ENCODE measurements around the gene BRSK1. TPM values are rescaled to one million over a fixed set of nuclear protein-coding genes. Genes with fewer than 3 reads are reported as not detected.

BRSK1 gene
- total and polyA plus RNA-seq, 2 of the 13 experiments (the other 11 are each of a cell fraction or from before 2014, with no cell fraction given) = 0.18 to 1.2 TPM

- intact Hi-C loops (cut with micrococcal nuclease; ENCODE audit: unreplicated experiment) = no loop called here
- ATAC-seq (peak; percentile 17; the same call in 2 of the 3 replicates), FAIRE-seq (no peak), DNase-seq (ENCODE audit: low spot score) (no peak)
- no peaks in the 10 kb centered on the region for H4K20me1 ChIP-seq (ENCODE audit: insufficient read depth, low read length)
- 30% methylated on average over 6 of the region's 9 CpGs for WGBS (ENCODE audit: low lambda C conversion rate)
- H3K79me2 ChIP-seq (ENCODE audit: insufficient read depth, low read length) = no peaks in the 10 kb centered on the region
- H3K4me1 ChIP-seq (ENCODE audit: insufficient read depth, low read length) = peaks cover 40% of the 10 kb centered on the region
- in situ Hi-C loops (cut with HindIII; ENCODE audit: extremely low pct_ligation_motif_present, low pct_unique_long_range_greater_than_20kb) = no loop called here
- ChIA-PET CTCF (ENCODE audit: low intra/inter-chr PET ratio, low total read pairs) (no interaction called here), POLR2A (interaction anchor here (1.1 to 2.1 kb wide), 6 partner anchors 9 to 86 kb away, joined by 4 to 11 read pairs (median 6); partner anchors contain the start of genes KMT5C and UBE2S)
- no TSS peak for BruUV-seq (replicated peaks)
- H3K9ac ChIP-seq (ENCODE audit: insufficient read depth, low read depth, low read length) = no peak overlapping the region
- no peak overlapping the region for H3K27ac ChIP-seq (ENCODE audit: extremely low read length, insufficient read depth, low read length)
- H2AFZ ChIP-seq (ENCODE audit: low read length) = no peak overlapping the region
- H3K36me3 ChIP-seq (replicated peaks in 1 of 2; ENCODE audit: control insufficient read depth in 1 of 2, insufficient read depth in 2 of 2, low read length in 2 of 2) = no peaks in the 10 kb centered on the region
- H3K9me3 ChIP-seq (ENCODE audit: low read length) = no peaks in the 10 kb centered on the region
- H3K4me2 ChIP-seq (ENCODE audit: low read depth, low read length) = peak overlapping the region; percentile 62
- H3K27me3 ChIP-seq (ENCODE audit: control insufficient read depth in 1 of 2, insufficient read depth in 2 of 2, low read length in 2 of 2) = no peaks in the 10 kb centered on the region; a peak in 1 of 5 replicates
- H3K4me3 ChIP-seq (replicated peaks in 1 of 3; ENCODE audit: insufficient read depth in 1 of 3, low read depth in 2 of 3, low read length in 3 of 3) = peak overlapping the region in 1 of 3 experiments; percentile 21; a peak in 1 of 6 replicates
- TF ChIP-seq GATA4 (IDR thresholded peaks at IDR 0.05; ENCODE audit: borderline replicate concordance, low read depth) (no peak), ZNF776 (CRISPR knock-in tag; IDR thresholded peaks at IDR 0.05) (no peak), SRY (CRISPR knock-in tag; IDR thresholded peaks at IDR 0.05) (no peak), ZNF446 (CRISPR knock-in tag; IDR thresholded peaks at IDR 0.05) (no peak), HNF4G (IDR thresholded peaks at IDR 0.05; ENCODE audit: borderline replicate concordance, low read depth, low read length) (peak; percentile 9; the same call in 1 of the 2 replicates), HNF4G (CRISPR knock-in tag; IDR thresholded peaks at IDR 0.05; ENCODE audit: borderline replicate concordance, low read depth) (no peak), ZNF292 (CRISPR knock-in tag; IDR thresholded peaks at IDR 0.05; ENCODE audit: borderline replicate concordance, low read depth) (no peak), IKZF1 (IDR thresholded peaks at IDR 0.05) (no peak), ZNF264 (CRISPR knock-in tag; IDR thresholded peaks at IDR 0.05) (no peak), CC2D1A (CRISPR knock-in tag; IDR thresholded peaks at IDR 0.05) (no peak)
- TF ChIP-seq, protein P1, sequence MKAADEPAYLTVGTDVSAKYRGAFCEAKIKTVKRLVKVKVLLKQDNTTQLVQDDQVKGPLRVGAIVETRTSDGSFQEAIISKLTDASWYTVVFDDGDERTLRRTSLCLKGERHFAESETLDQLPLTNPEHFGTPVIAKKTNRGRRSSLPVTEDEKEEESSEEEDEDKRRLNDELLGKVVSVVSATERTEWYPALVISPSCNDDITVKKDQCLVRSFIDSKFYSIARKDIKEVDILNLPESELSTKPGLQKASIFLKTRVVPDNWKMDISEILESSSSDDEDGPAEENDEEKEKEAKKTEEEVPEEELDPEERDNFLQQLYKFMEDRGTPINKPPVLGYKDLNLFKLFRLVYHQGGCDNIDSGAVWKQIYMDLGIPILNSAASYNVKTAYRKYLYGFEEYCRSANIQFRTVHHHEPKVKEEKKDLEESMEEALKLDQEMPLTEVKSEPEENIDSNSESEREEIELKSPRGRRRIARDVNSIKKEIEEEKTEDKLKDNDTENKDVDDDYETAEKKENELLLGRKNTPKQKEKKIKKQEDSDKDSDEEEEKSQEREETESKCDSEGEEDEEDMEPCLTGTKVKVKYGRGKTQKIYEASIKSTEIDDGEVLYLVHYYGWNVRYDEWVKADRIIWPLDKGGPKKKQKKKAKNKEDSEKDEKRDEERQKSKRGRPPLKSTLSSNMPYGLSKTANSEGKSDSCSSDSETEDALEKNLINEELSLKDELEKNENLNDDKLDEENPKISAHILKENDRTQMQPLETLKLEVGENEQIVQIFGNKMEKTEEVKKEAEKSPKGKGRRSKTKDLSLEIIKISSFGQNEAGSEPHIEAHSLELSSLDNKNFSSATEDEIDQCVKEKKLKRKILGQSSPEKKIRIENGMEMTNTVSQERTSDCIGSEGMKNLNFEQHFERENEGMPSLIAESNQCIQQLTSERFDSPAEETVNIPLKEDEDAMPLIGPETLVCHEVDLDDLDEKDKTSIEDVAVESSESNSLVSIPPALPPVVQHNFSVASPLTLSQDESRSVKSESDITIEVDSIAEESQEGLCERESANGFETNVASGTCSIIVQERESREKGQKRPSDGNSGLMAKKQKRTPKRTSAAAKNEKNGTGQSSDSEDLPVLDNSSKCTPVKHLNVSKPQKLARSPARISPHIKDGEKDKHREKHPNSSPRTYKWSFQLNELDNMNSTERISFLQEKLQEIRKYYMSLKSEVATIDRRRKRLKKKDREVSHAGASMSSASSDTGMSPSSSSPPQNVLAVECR (CRISPR knock-in tag; IDR thresholded peaks at IDR 0.05; ENCODE audit: borderline replicate concordance) = 0 out of 2 replicates have a peak, but pooled peaks have one; percentile 3
- TF ChIP-seq, protein P2, sequence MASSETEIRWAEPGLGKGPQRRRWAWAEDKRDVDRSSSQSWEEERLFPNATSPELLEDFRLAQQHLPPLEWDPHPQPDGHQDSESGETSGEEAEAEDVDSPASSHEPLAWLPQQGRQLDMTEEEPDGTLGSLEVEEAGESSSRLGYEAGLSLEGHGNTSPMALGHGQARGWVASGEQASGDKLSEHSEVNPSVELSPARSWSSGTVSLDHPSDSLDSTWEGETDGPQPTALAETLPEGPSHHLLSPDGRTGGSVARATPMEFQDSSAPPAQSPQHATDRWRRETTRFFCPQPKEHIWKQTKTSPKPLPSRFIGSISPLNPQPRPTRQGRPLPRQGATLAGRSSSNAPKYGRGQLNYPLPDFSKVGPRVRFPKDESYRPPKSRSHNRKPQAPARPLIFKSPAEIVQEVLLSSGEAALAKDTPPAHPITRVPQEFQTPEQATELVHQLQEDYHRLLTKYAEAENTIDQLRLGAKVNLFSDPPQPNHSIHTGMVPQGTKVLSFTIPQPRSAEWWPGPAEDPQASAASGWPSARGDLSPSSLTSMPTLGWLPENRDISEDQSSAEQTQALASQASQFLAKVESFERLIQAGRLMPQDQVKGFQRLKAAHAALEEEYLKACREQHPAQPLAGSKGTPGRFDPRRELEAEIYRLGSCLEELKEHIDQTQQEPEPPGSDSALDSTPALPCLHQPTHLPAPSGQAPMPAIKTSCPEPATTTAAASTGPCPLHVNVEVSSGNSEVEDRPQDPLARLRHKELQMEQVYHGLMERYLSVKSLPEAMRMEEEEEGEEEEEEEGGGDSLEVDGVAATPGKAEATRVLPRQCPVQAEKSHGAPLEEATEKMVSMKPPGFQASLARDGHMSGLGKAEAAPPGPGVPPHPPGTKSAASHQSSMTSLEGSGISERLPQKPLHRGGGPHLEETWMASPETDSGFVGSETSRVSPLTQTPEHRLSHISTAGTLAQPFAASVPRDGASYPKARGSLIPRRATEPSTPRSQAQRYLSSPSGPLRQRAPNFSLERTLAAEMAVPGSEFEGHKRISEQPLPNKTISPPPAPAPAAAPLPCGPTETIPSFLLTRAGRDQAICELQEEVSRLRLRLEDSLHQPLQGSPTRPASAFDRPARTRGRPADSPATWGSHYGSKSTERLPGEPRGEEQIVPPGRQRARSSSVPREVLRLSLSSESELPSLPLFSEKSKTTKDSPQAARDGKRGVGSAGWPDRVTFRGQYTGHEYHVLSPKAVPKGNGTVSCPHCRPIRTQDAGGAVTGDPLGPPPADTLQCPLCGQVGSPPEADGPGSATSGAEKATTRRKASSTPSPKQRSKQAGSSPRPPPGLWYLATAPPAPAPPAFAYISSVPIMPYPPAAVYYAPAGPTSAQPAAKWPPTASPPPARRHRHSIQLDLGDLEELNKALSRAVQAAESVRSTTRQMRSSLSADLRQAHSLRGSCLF (CRISPR knock-in tag; IDR thresholded peaks at IDR 0.05; ENCODE audit: borderline replicate concordance) = no peak
Measured at GRCh38 chr19:55321466-55322137, 37.8 kb downstream of the BRSK1 start.
